Tibial nerve (tissue), 4 donors: ENCODE measurements around the gene IPO4. TPM values are rescaled to one million over a fixed set of nuclear protein-coding genes. Genes with fewer than 3 reads are reported as not detected.

ENCODE experiments used
- DNase-seq, 2 donors: peaks; one replicate each; pipeline ENCODE4 v3.0.0-alpha.2; 2019; ENCODE audit warnings: low spot score in 2 of 2
- H3K27ac ChIP-seq, 4 donors: fragments of 200-600 bp; sonication (generic) in 3 of 4; one replicate each; pipeline ENCODE4 v1.5.1; 2017 to 2019; ENCODE audit warnings: mild to moderate bottlenecking in 1 of 4
- H3K27me3 ChIP-seq, 2 donors: fragments of 200-600 bp; sonication (generic) in 1 of 2; one replicate each; pipeline versions ENCODE4 v1.5.1 to v1.6.0; 2017 to 2019
- H3K36me3 ChIP-seq, 3 donors: fragments of 200-600 bp; sonication (generic); one replicate each; pipeline ENCODE4 v1.5.1; 2018 to 2019
- H3K4me1 ChIP-seq, 4 donors: fragments of 200-600 bp; sonication (generic) in 3 of 4; one replicate each; pipeline ENCODE4 v1.5.1; 2017 to 2019
- H3K4me3 ChIP-seq, 4 donors: fragments of 200-600 bp; sonication (generic) in 3 of 4; one replicate each; pipeline ENCODE4 v1.5.1; 2017 to 2019; ENCODE audit warnings: mild to moderate bottlenecking in 1 of 4, moderate library complexity in 1 of 4
- H3K9me3 ChIP-seq, 4 donors: fragments of 200-600 bp; sonication (generic) in 3 of 4; one replicate each; pipeline ENCODE4 v1.5.1; 2017 to 2019
- EP300 ChIP-seq, 2 donors: sonication (generic); formaldehyde crosslinking; IDR thresholded peaks; one replicate each; pipeline ENCODE4 v1.6.1; 2017; ENCODE audit warnings: antibody characterized with exemption in 2 of 2, mild to moderate bottlenecking in 1 of 2
- POLR2A ChIP-seq, 2 donors: fragments of 450-650 bp; IDR thresholded peaks; one replicate each; pipeline ENCODE4 v1.6.1; 2017; ENCODE audit warnings: antibody characterized with exemption in 2 of 2, mild to moderate bottlenecking in 2 of 2, moderate library complexity in 2 of 2
- WGBS, 2 donors: methylation state at CpG; one replicate each; pipeline ENCODE4 v1.1.5; 2018; 5-methylcytosine and 5-hydroxymethylcytosine counted together
- total RNA-seq, 4 donors: library from RNA; depleted of rRNA; stranded (reverse); fragments of >200 nt; gene quantifications; one replicate each; pipeline ENCODE4 v1.1.0, GENCODE V29; 2016
- TF ChIP-seq, protein P1 (sequence below), 5 experiments: fragments of 200-600 bp in 3 of 5; fragments of 450-650 bp in 2 of 5; sonication (generic) in 3 of 5; IDR thresholded peaks; one replicate each; pipeline ENCODE4 v1.5.1; 2016 to 2019; ENCODE audit warnings: antibody characterized with exemption in 5 of 5, mild to moderate bottlenecking in 3 of 5, moderate library complexity in 2 of 5

IPO4 gene
- total RNA-seq, 4 donors from 2014 or later, result 19.4 to 88.5 (median 26.9) TPM

DNA sequence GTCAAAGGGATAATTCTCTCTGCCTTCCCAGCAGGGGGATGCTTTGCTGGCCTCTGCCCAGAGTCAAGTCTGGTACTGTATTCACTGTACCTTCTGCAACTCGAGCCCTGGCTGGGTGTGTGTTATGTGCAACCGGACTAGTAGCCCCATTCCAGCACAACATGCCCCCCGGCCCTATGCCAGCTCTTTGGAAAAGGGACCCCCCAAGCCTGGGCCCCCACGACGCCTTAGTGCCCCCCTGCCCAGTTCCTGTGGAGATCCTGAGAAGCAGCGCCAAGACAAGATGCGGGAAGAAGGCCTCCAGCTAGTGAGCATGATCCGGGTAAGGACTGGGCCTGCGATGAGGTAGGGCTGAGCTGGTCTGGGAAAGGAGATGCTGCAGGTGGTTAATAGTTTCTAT lies 38.0 kb downstream of the IPO4 start:
- no peaks in the 10 kb centered on the region for H3K27me3 ChIP-seq
- no peak for TF ChIP-seq EP300 (IDR thresholded peaks at IDR 0.05)
- TF ChIP-seq, protein P1, sequence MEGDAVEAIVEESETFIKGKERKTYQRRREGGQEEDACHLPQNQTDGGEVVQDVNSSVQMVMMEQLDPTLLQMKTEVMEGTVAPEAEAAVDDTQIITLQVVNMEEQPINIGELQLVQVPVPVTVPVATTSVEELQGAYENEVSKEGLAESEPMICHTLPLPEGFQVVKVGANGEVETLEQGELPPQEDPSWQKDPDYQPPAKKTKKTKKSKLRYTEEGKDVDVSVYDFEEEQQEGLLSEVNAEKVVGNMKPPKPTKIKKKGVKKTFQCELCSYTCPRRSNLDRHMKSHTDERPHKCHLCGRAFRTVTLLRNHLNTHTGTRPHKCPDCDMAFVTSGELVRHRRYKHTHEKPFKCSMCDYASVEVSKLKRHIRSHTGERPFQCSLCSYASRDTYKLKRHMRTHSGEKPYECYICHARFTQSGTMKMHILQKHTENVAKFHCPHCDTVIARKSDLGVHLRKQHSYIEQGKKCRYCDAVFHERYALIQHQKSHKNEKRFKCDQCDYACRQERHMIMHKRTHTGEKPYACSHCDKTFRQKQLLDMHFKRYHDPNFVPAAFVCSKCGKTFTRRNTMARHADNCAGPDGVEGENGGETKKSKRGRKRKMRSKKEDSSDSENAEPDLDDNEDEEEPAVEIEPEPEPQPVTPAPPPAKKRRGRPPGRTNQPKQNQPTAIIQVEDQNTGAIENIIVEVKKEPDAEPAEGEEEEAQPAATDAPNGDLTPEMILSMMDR (IDR thresholded peaks at IDR 0.05), result no peak
- TF ChIP-seq POLR2A (IDR thresholded peaks at IDR 0.05), result no peak
- no peak overlapping the region for H3K4me3 ChIP-seq
- H3K9me3 ChIP-seq, result no peaks in the 10 kb centered on the region
- 91 to 97% methylated on average over 9 of the region's 9 CpGs for WGBS, 2 donors
- DNase-seq, result no peak
- peaks cover 4 to 27% (median 14%) of the 10 kb centered on the region in 4 donors for H3K4me1 ChIP-seq
- H3K36me3 ChIP-seq, result peaks cover 8 to 74% (median 32%) of the 10 kb centered on the region in 3 donors
- no peak overlapping the region for H3K27ac ChIP-seq

DNA sequence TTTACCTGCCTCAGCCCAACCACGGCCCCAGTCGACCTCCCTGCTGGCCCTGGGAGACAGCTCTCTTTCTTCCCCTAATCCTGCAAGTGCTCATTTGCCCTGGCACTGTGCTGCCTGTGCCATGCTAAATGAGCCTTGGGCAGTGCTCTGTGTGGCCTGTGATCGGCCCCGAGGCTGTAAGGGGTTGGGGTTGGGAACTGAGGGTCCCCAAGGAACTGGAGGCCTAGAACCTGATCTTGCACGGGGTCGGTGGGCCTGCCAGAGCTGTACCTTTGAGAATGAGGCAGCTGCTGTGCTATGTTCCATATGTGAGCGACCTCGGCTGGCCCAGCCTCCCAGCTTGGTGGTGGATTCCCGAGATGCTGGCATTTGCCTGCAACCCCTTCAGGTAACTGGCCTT lies 38.6 kb downstream of the IPO4 start:
- H3K4me3 ChIP-seq, result no peak overlapping the region
- H3K36me3 ChIP-seq, result peaks cover 5 to 69% (median 27%) of the 10 kb centered on the region in 3 donors
- 89 to 90% methylated on average over 9 of the region's 9 CpGs for WGBS, 2 donors
- H3K27me3 ChIP-seq, result no peaks in the 10 kb centered on the region
- H3K4me1 ChIP-seq, result peaks cover 4 to 32% (median 18%) of the 10 kb centered on the region in 4 donors
- no peak for DNase-seq
- no peak overlapping the region for H3K27ac ChIP-seq
- TF ChIP-seq EP300 (IDR thresholded peaks at IDR 0.05) (no peak), POLR2A (IDR thresholded peaks at IDR 0.05) (no peak)
- TF ChIP-seq, protein P1 (IDR thresholded peaks at IDR 0.05), result no peak
- H3K9me3 ChIP-seq, result no peaks in the 10 kb centered on the region

GRCh38 chr14:24149302-24149969 lies 39.2 kb downstream of the IPO4 start:
- Histone ChIP-seq H3K27ac (no peak overlapping the region), H3K36me3 (peaks cover 5 to 63% (median 22%) of the 10 kb centered on the region in 3 donors), H3K4me1 (peaks cover 4 to 38% (median 19%) of the 10 kb centered on the region in 4 donors), H3K4me3 (no peak overlapping the region), H3K27me3 (no peaks in the 10 kb centered on the region), H3K9me3 (no peaks in the 10 kb centered on the region)
- no peak for DNase-seq
- TF ChIP-seq POLR2A (IDR thresholded peaks at IDR 0.05) (no peak), EP300 (IDR thresholded peaks at IDR 0.05) (no peak)
- TF ChIP-seq, protein P1 (IDR thresholded peaks at IDR 0.05), result no peak
- 94 to 96% methylated on average over 3 of the region's 3 CpGs for WGBS, 2 donors

GRCh38 chr14:24147761-24148428 lies 40.7 kb downstream of the IPO4 start:
- no peak for DNase-seq
- WGBS, 2 donors, result 4 to 5% methylated on average over 21 to 22 of the region's 29 CpGs

More at GRCh38 chr14:24147761-24148428, 40.7 kb downstream of the IPO4 start:
- Histone ChIP-seq H3K4me1 (peaks cover 4 to 51% (median 19%) of the 10 kb centered on the region in 4 donors), H3K9me3 (no peaks in the 10 kb centered on the region), H3K27me3 (no peaks in the 10 kb centered on the region), H3K36me3 (peaks cover 5 to 53% (median 20%) of the 10 kb centered on the region in 3 donors), H3K4me3 (peak overlapping the region; percentile 82 to 98 (median 96)), H3K27ac (peak overlapping the region; percentile 85 to 97 (median 92))
- TF ChIP-seq POLR2A (IDR thresholded peaks at IDR 0.05) (no peak), EP300 (IDR thresholded peaks at IDR 0.05) (no peak)
- TF ChIP-seq, protein P1 (IDR thresholded peaks at IDR 0.05), result no peak
